ENCODE results near the gene SPNS3. TPM values are rescaled to one million over a fixed set of nuclear protein-coding genes. Genes with fewer than 3 reads are reported as not detected.

Gene SPNS3
- total and polyA plus RNA-seq, 9 of the 15 experiments (the other 6 are each of a cell fraction or from before 2014, with no cell fraction given) = not detected

Other genes with a start within 250 kb of the SPNS3 start
- gene ANKFY1, start 170.0 kb upstream of the SPNS3 start, total RNA-seq (2014; rRNA removed) = 9.4 and 10.7 TPM in 2 replicates
- gene ANKFY1, start 170.0 kb upstream of the SPNS3 start, total RNA-seq (2014; rRNA removed; fragmentation: Illumina TruSeq; extraction: Trizol) = 11.5 and 13.6 TPM in 2 replicates
- gene ANKFY1, start 170.0 kb upstream of the SPNS3 start, total RNA-seq (2015; rRNA removed; fragmentation: Illumina TruSeq; extraction: Trizol) = 12.2 and 12.7 TPM in 2 replicates
- gene ANKFY1, start 170.0 kb upstream of the SPNS3 start, total RNA-seq (2021) = 25.6 and 27.6 TPM in 2 replicates
- gene ANKFY1, start 170.0 kb upstream of the SPNS3 start, polyA plus RNA-seq (2011; rRNA removed) = 11.7 and 16.6 TPM in 2 replicates
- 14.3 and 16.8 TPM in 2 replicates for gene ANKFY1, start 170.0 kb upstream of the SPNS3 start, polyA plus RNA-seq (2014; fragmentation: Illumina TruSeq; extraction: Trizol)
- 1 to 10 TPM; 4.3 to 4.6 TPM for gene ANKFY1, start 170.0 kb upstream of the SPNS3 start, polyA plus RNA-seq (2014; fragmentation: Nextera tagmentation; extraction: Ambion mirVana)
- 13.0 TPM in 2 replicates for gene ANKFY1, start 170.0 kb upstream of the SPNS3 start, polyA plus RNA-seq (2014; rRNA removed)
- 46.5 and 48.8 TPM in 2 replicates for gene UBE2G1, start 67.3 kb upstream of the SPNS3 start, total RNA-seq (2014; rRNA removed)
- 25.2 and 30.7 TPM in 2 replicates for gene UBE2G1, start 67.3 kb upstream of the SPNS3 start, total RNA-seq (2014; rRNA removed; fragmentation: Illumina TruSeq; extraction: Trizol)
- 28.4 and 28.9 TPM in 2 replicates for gene UBE2G1, start 67.3 kb upstream of the SPNS3 start, total RNA-seq (2015; rRNA removed; fragmentation: Illumina TruSeq; extraction: Trizol)
- 65.9 and 70.1 TPM in 2 replicates for gene UBE2G1, start 67.3 kb upstream of the SPNS3 start, total RNA-seq (2021)
- 26.7 and 39.6 TPM in 2 replicates for gene UBE2G1, start 67.3 kb upstream of the SPNS3 start, polyA plus RNA-seq (2011; rRNA removed)
- 28.8 and 36.7 TPM in 2 replicates for gene UBE2G1, start 67.3 kb upstream of the SPNS3 start, polyA plus RNA-seq (2014; fragmentation: Illumina TruSeq; extraction: Trizol)
- 10 to 100 TPM; 10.1 to 16.4 TPM for gene UBE2G1, start 67.3 kb upstream of the SPNS3 start, polyA plus RNA-seq (2014; fragmentation: Nextera tagmentation; extraction: Ambion mirVana)
- gene UBE2G1, start 67.3 kb upstream of the SPNS3 start, polyA plus RNA-seq (2014; rRNA removed) = 29.0 and 29.7 TPM in 2 replicates
- not detected in 2 replicates for gene SPNS2, start 64.9 kb downstream of the SPNS3 start, total RNA-seq (2014; rRNA removed)
- gene SPNS2, start 64.9 kb downstream of the SPNS3 start, total RNA-seq (2014; rRNA removed; fragmentation: Illumina TruSeq; extraction: Trizol) = not detected in 2 replicates
- gene SPNS2, start 64.9 kb downstream of the SPNS3 start, total RNA-seq (2015; rRNA removed; fragmentation: Illumina TruSeq; extraction: Trizol) = not detected in 2 replicates
- 0.07 TPM in 1 of 2 replicates, not detected in the other for gene SPNS2, start 64.9 kb downstream of the SPNS3 start, total RNA-seq (2021)
- 0.06 TPM in 1 of 2 replicates, not detected in the other for gene SPNS2, start 64.9 kb downstream of the SPNS3 start, polyA plus RNA-seq (2011; rRNA removed)
- gene SPNS2, start 64.9 kb downstream of the SPNS3 start, polyA plus RNA-seq (2014; fragmentation: Illumina TruSeq; extraction: Trizol) = not detected in 2 replicates
- gene SPNS2, start 64.9 kb downstream of the SPNS3 start, polyA plus RNA-seq (2014; fragmentation: Nextera tagmentation; extraction: Ambion mirVana) = not detected
- gene SPNS2, start 64.9 kb downstream of the SPNS3 start, polyA plus RNA-seq (2014; rRNA removed) = not detected in 2 replicates
- gene MYBBP1A, start 121.4 kb downstream of the SPNS3 start, total RNA-seq (2014; rRNA removed) = 109 and 132 TPM in 2 replicates
- gene MYBBP1A, start 121.4 kb downstream of the SPNS3 start, total RNA-seq (2014; rRNA removed; fragmentation: Illumina TruSeq; extraction: Trizol) = 19.8 and 23.3 TPM in 2 replicates
- gene MYBBP1A, start 121.4 kb downstream of the SPNS3 start, total RNA-seq (2015; rRNA removed; fragmentation: Illumina TruSeq; extraction: Trizol) = 47.2 and 47.6 TPM in 2 replicates
- gene MYBBP1A, start 121.4 kb downstream of the SPNS3 start, total RNA-seq (2021) = 107 and 114 TPM in 2 replicates
- 17.7 and 32.4 TPM in 2 replicates for gene MYBBP1A, start 121.4 kb downstream of the SPNS3 start, polyA plus RNA-seq (2011; rRNA removed)
- gene MYBBP1A, start 121.4 kb downstream of the SPNS3 start, polyA plus RNA-seq (2014; fragmentation: Illumina TruSeq; extraction: Trizol) = 70.7 and 73.8 TPM in 2 replicates
- 1 to 10 TPM; 2.0 to 2.4 TPM for gene MYBBP1A, start 121.4 kb downstream of the SPNS3 start, polyA plus RNA-seq (2014; fragmentation: Nextera tagmentation; extraction: Ambion mirVana)
- 69.7 and 77.2 TPM in 2 replicates for gene MYBBP1A, start 121.4 kb downstream of the SPNS3 start, polyA plus RNA-seq (2014; rRNA removed)
- not detected in 2 replicates for gene GGT6, start 126.6 kb downstream of the SPNS3 start, total RNA-seq (2014; rRNA removed)
- gene GGT6, start 126.6 kb downstream of the SPNS3 start, total RNA-seq (2014; rRNA removed; fragmentation: Illumina TruSeq; extraction: Trizol) = not detected in 2 replicates
- gene GGT6, start 126.6 kb downstream of the SPNS3 start, total RNA-seq (2015; rRNA removed; fragmentation: Illumina TruSeq; extraction: Trizol) = not detected in 2 replicates
- gene GGT6, start 126.6 kb downstream of the SPNS3 start, total RNA-seq (2021) = 0.09 TPM in 1 of 2 replicates, not detected in the other
- gene GGT6, start 126.6 kb downstream of the SPNS3 start, polyA plus RNA-seq (2011; rRNA removed) = not detected in 2 replicates
- not detected in 2 replicates for gene GGT6, start 126.6 kb downstream of the SPNS3 start, polyA plus RNA-seq (2014; fragmentation: Illumina TruSeq; extraction: Trizol)
- gene GGT6, start 126.6 kb downstream of the SPNS3 start, polyA plus RNA-seq (2014; fragmentation: Nextera tagmentation; extraction: Ambion mirVana) = not detected
- gene GGT6, start 126.6 kb downstream of the SPNS3 start, polyA plus RNA-seq (2014; rRNA removed) = 0.42 TPM in 1 of 2 replicates, not detected in the other
- not detected in 2 replicates for gene SMTNL2, start 150.6 kb downstream of the SPNS3 start, total RNA-seq (2014; rRNA removed)
- not detected in 2 replicates for gene SMTNL2, start 150.6 kb downstream of the SPNS3 start, total RNA-seq (2014; rRNA removed; fragmentation: Illumina TruSeq; extraction: Trizol)
- gene SMTNL2, start 150.6 kb downstream of the SPNS3 start, total RNA-seq (2015; rRNA removed; fragmentation: Illumina TruSeq; extraction: Trizol) = not detected in 2 replicates
- gene SMTNL2, start 150.6 kb downstream of the SPNS3 start, total RNA-seq (2021) = not detected in 2 replicates
- gene SMTNL2, start 150.6 kb downstream of the SPNS3 start, polyA plus RNA-seq (2011; rRNA removed) = 0.04 TPM in 1 of 2 replicates, not detected in the other
- gene SMTNL2, start 150.6 kb downstream of the SPNS3 start, polyA plus RNA-seq (2014; fragmentation: Illumina TruSeq; extraction: Trizol) = not detected in 2 replicates
- gene SMTNL2, start 150.6 kb downstream of the SPNS3 start, polyA plus RNA-seq (2014; fragmentation: Nextera tagmentation; extraction: Ambion mirVana) = not detected
- not detected in 2 replicates for gene SMTNL2, start 150.6 kb downstream of the SPNS3 start, polyA plus RNA-seq (2014; rRNA removed)
- gene ALOX15, start 207.7 kb downstream of the SPNS3 start, total RNA-seq (2014; rRNA removed) = not detected in 2 replicates
- not detected in 2 replicates for gene ALOX15, start 207.7 kb downstream of the SPNS3 start, total RNA-seq (2014; rRNA removed; fragmentation: Illumina TruSeq; extraction: Trizol)
- not detected in 2 replicates for gene ALOX15, start 207.7 kb downstream of the SPNS3 start, total RNA-seq (2015; rRNA removed; fragmentation: Illumina TruSeq; extraction: Trizol)
- not detected in 2 replicates for gene ALOX15, start 207.7 kb downstream of the SPNS3 start, total RNA-seq (2021)
- gene ALOX15, start 207.7 kb downstream of the SPNS3 start, polyA plus RNA-seq (2011; rRNA removed) = not detected in 2 replicates
- not detected in 2 replicates for gene ALOX15, start 207.7 kb downstream of the SPNS3 start, polyA plus RNA-seq (2014; fragmentation: Illumina TruSeq; extraction: Trizol)
- gene ALOX15, start 207.7 kb downstream of the SPNS3 start, polyA plus RNA-seq (2014; fragmentation: Nextera tagmentation; extraction: Ambion mirVana) = not detected
- gene ALOX15, start 207.7 kb downstream of the SPNS3 start, polyA plus RNA-seq (2014; rRNA removed) = not detected in 2 replicates

Data from K562 (cell line).